Liver (tissue), 3 donors: ENCODE results near the gene RBPJ.

Experiments used
- ATF3 ChIP-seq: IDR thresholded peaks from 2 replicates; pipeline ENCODE4 v1.6.1; 2016; ENCODE audit warnings: antibody characterized with exemption
- CTCF ChIP-seq: fragments of 150-350 bp; IDR thresholded peaks from 2 replicates; pipeline ENCODE4 v1.5.1; 2017; ENCODE audit warnings: improper control_type of control experiment, low read depth, low read length; ENCODE audit not compliant: missing input control
- FOXA1 ChIP-seq: IDR thresholded peaks from 2 replicates; pipeline ENCODE4 v1.6.1; 2016; ENCODE audit warnings: antibody characterized with exemption
- GABPA ChIP-seq, 2 donors: IDR thresholded peaks in 1 of 2; conservative IDR thresholded peaks in 1 of 2; 2 replicates each; pipeline ENCODE4 v1.6.1; 2016; ENCODE audit warnings: antibody characterized with exemption in 2 of 2, mild to moderate bottlenecking in 1 of 2, moderate library complexity in 1 of 2
- HNF4A ChIP-seq, 2 donors: conservative IDR thresholded peaks; 2 replicates each; pipeline ENCODE4 v1.6.1; 2016; ENCODE audit warnings: antibody characterized with exemption in 2 of 2, mild to moderate bottlenecking in 2 of 2
- RAD21 ChIP-seq, 2 donors: IDR thresholded peaks; 2 replicates each; pipeline ENCODE4 v1.6.1; 2016; ENCODE audit warnings: antibody characterized with exemption in 2 of 2, mild to moderate bottlenecking in 2 of 2
- REST ChIP-seq: IDR thresholded peaks from 2 replicates; pipeline ENCODE4 v1.6.1; 2016; ENCODE audit warnings: antibody characterized with exemption, mild to moderate bottlenecking
- RXRA ChIP-seq, 2 donors: IDR thresholded peaks; 2 replicates each; pipeline ENCODE4 v1.6.1; 2017 to 2018; ENCODE audit warnings: antibody characterized with exemption in 2 of 2, mild to moderate bottlenecking in 1 of 2
- SP1 ChIP-seq: IDR thresholded peaks from 2 replicates; pipeline ENCODE4 v1.6.1; 2018; ENCODE audit warnings: antibody characterized with exemption, mild to moderate bottlenecking
- YY1 ChIP-seq: IDR thresholded peaks from 2 replicates; pipeline ENCODE4 v1.6.1; 2016; ENCODE audit warnings: antibody characterized with exemption, mild to moderate bottlenecking
- TF ChIP-seq, protein P1 (sequence below): IDR thresholded peaks from 2 replicates; pipeline ENCODE4 v1.6.1; 2016; ENCODE audit warnings: antibody characterized with exemption
- donor health status: healthy.
- donor health status: healthy.

GRCh38 chr4:26303008-26303407 lies 17.8 kb upstream of the RBPJ start:
- no peak for TF ChIP-seq REST
- TF ChIP-seq CTCF = no peak
- TF ChIP-seq, protein P1, sequence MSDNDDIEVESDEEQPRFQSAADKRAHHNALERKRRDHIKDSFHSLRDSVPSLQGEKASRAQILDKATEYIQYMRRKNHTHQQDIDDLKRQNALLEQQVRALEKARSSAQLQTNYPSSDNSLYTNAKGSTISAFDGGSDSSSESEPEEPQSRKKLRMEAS = no peak
- TF ChIP-seq SP1 = no peak
- TF ChIP-seq GABPA (IDR thresholded peaks at IDR 0.05 in 1 of 2, conservative IDR thresholded peaks at IDR 0.05 in 1 of 2) = no peak
- no peak for TF ChIP-seq HNF4A (conservative IDR thresholded peaks at IDR 0.05)
- TF ChIP-seq FOXA1 = no peak
- no peak for TF ChIP-seq RXRA (IDR thresholded peaks at IDR 0.05)
- TF ChIP-seq RAD21 (IDR thresholded peaks at IDR 0.05) = no peak
- no peak for TF ChIP-seq YY1
- no peak for TF ChIP-seq ATF3
